CD4-positive, alpha-beta memory T cell (primary cell): ENCODE measurements around the gene RAPGEF1. TPM values are rescaled to one million over a fixed set of nuclear protein-coding genes. Genes with fewer than 3 reads are reported as not detected.
A peak's percentile ranks its signal among the peaks of the same experiment; 100 is the strongest.

Experiments used
- CTCF ChIA-PET: fragments of 350-600 bp; sonication (Branson Sonifier 250); formaldehyde crosslinking; loops from one replicate; lab custom pipeline; 2021; ENCODE audit warnings: inconsistent platforms; ENCODE audit not compliant: partially characterized antibody; lab: Charles Lee
- POLR2A ChIA-PET: fragments of 350-600 bp; sonication (Branson Sonifier 250); formaldehyde crosslinking; loops from one replicate; lab custom pipeline; 2021; ENCODE audit not compliant: partially characterized antibody; lab: Charles Lee
- DNase-seq, 5 donors: peaks; one replicate each; pipeline versions ENCODE4 v3.0.0 to v3.0.0-alpha.2; 2020 to 2022; ENCODE audit warnings: mixed read lengths in 1 of 5
- H3K27ac ChIP-seq: one replicate; pipeline ENCODE4 v1.7.0; 2013; ENCODE audit warnings: low read depth, low read length
- H3K27me3 ChIP-seq: 2 replicates; pipeline ENCODE4 v1.7.0; 2013; ENCODE audit warnings: mild to moderate bottlenecking, low read length, moderate library complexity; ENCODE audit not compliant: insufficient read depth
- H3K36me3 ChIP-seq: 2 replicates; pipeline ENCODE4 v1.7.0; 2013; ENCODE audit warnings: mild to moderate bottlenecking, low read length, moderate library complexity; ENCODE audit not compliant: insufficient read depth
- H3K4me1 ChIP-seq: 2 replicates; pipeline ENCODE4 v1.7.0; 2013; ENCODE audit warnings: mild to moderate bottlenecking, low read length, moderate library complexity; ENCODE audit not compliant: insufficient read depth
- H3K4me3 ChIP-seq, 2 donors: one replicate each; pipeline ENCODE4 v1.7.0; 2013; ENCODE audit warnings: low read length in 2 of 2, mild to moderate bottlenecking in 1 of 2
- H3K9me3 ChIP-seq, 2 donors: one replicate each; pipeline ENCODE4 v1.7.0; 2013; ENCODE audit warnings: low read length in 2 of 2, control low read depth in 1 of 2; ENCODE audit not compliant: control insufficient read depth in 1 of 2
- H3K27ac Mint-ChIP-seq, 7 donors: one replicate each; pipeline ENCODE4 v1.8.0; 2020 to 2021; ENCODE audit warnings: mixed read lengths in 7 of 7, mild to moderate bottlenecking in 6 of 7, inconsistent platforms in 3 of 7, moderate library complexity in 3 of 7
- H3K27me3 Mint-ChIP-seq, 2 donors: one replicate each; pipeline ENCODE4 v1.8.0; 2020 to 2021; ENCODE audit warnings: mixed read lengths in 2 of 2
- H3K36me3 Mint-ChIP-seq, 2 donors: one replicate each; pipeline ENCODE4 v1.8.0; 2020 to 2021; ENCODE audit warnings: mixed read lengths in 2 of 2, inconsistent platforms in 1 of 2, mild to moderate bottlenecking in 1 of 2
- H3K4me1 Mint-ChIP-seq, 4 donors: one replicate each; pipeline ENCODE4 v1.8.0; 2020 to 2021; ENCODE audit warnings: mixed read lengths in 4 of 4, mild to moderate bottlenecking in 1 of 4
- H3K4me3 Mint-ChIP-seq, 8 donors: one replicate each; pipeline ENCODE4 v1.8.0; 2020 to 2021; ENCODE audit warnings: mixed read lengths in 8 of 8, mild to moderate bottlenecking in 7 of 8, moderate library complexity in 6 of 8, inconsistent platforms in 3 of 8
- H3K9me3 Mint-ChIP-seq, 8 donors: one replicate each; pipeline ENCODE4 v1.8.0; 2020 to 2021; ENCODE audit warnings: mixed read lengths in 8 of 8, mild to moderate bottlenecking in 5 of 8, inconsistent platforms in 3 of 8, moderate library complexity in 1 of 8
- intact Hi-C: fragments of 100-400 bp; cut with micrococcal nuclease; formaldehyde crosslinking; loops from one replicate; pipeline ENCODE4 v1.15.1; 2023
- polyA plus RNA-seq, 2 donors: library from polyadenylated mRNA; unstranded; fragments of 300-500 nt; fragmentation: Illumina TruSeq; gene quantifications; one replicate each; pipeline ENCODE4 v1.2.3, GENCODE V29; 2021
- total RNA-seq, 2 experiments: library from RNA; stranded (reverse); gene quantifications; one replicate each; pipeline ENCODE4 v1.2.3, GENCODE V29; 2021

Gene RAPGEF1
- total and polyA plus RNA-seq, 4 experiments from 2014 or later, result 1.5 to 149 (median 76.2) TPM

DNA sequence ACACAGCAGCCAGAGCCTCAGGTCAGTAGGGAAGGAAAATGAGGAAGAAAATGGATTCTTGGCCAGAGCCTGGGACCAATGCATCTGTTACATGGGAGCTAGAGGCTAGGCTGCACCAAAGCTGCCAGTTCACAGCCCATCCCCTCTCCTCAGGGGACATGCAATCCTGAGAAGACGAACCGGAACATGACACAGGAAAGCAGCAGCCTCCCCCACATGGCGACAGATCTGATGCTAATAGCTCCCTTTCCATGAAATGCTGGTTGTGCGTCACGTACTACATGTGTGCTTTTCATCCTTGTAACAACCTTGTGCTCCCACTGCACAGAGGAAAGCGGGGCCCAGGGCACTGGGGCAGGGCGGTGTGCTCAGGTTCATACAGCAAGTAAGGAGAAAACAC is 127.0 kb downstream of the RAPGEF1 start:
- Histone ChIP-seq H3K4me1 (no peaks in the 10 kb centered on the region), H3K27ac (no peak overlapping the region), H3K4me3 (no peak overlapping the region), H3K9me3 (no peaks in the 10 kb centered on the region), H3K36me3 (peaks cover 64% of the 10 kb centered on the region), H3K27me3 (no peaks in the 10 kb centered on the region)
- no peak for DNase-seq
- POLR2A ChIA-PET, result no interaction called here
- Mint-ChIP-seq H3K27me3 (no peaks in the 10 kb centered on the region), H3K4me3 (no peak overlapping the region), H3K4me1 (peaks cover 0 to 14% (median 8%) of the 10 kb centered on the region in 4 donors), H3K36me3 (peaks cover 47 to 80% of the 10 kb centered on the region in 2 donors), H3K27ac (peak overlapping the region in 6 of 7 donors; percentile 19 to 84 (median 68)), H3K9me3 (no peaks in the 10 kb centered on the region)
- intact Hi-C loops, result loop anchor here (5.0 kb wide), 1 partner anchor 34 kb away; no protein-coding TSS in a partner anchor
- CTCF ChIA-PET, result no interaction called here

DNA sequence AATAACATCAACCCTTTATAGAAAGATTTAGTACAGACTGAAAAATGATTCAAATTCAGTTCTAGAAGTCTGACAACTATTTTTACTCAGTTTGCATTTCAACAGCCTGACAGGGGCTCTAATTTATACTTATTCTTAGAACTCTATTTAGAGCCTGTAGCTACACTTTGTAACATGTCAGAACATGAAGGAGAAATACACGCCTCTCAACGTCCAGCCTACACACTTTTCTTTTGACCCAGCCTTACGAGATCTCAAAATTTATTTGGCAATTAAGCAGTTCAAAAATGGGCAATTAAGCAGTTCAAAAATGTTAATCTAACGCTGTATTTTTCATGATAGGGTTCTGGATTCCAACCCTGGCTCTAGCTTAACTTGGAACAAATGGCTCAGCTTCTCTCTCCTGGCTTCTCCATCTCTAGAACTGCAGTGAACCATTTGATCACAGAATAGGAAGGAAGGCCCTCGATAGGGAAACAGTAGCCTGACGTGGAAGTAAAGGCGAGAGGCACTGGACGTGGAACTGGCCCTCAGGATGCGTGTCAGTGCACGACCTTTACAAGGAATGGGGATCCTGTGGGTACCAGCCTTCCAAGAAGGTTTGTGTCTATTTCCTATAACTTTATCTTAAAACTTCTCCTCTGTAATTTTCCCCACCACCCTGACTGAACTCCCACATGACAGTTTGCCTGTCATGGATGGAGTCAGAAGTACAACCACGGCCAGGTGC is 128.1 kb downstream of the RAPGEF1 start:
- POLR2A ChIA-PET, result interaction anchor here (1.2 kb wide), 1 partner anchor 65 kb away, joined by 3 read pairs; no protein-coding TSS in a partner anchor
- H3K27ac Mint-ChIP-seq, result peak overlapping the region in 4 of 7 donors; percentile 44 to 73 (median 52)
- H3K9me3 Mint-ChIP-seq, result no peaks in the 10 kb centered on the region
- peaks cover 0 to 18% (median 10%) of the 10 kb centered on the region in 4 donors for H3K4me1 Mint-ChIP-seq
- peaks cover 50 to 77% of the 10 kb centered on the region in 2 donors for H3K36me3 Mint-ChIP-seq
- no peaks in the 10 kb centered on the region for H3K4me1 ChIP-seq
- no peaks in the 10 kb centered on the region for H3K27me3 Mint-ChIP-seq
- no peaks in the 10 kb centered on the region for H3K27me3 ChIP-seq
- peaks cover 53% of the 10 kb centered on the region for H3K36me3 ChIP-seq
- intact Hi-C loops, result loop anchor here (5.0 kb wide), 1 partner anchor 36 kb away; no protein-coding TSS in a partner anchor
- no peak for DNase-seq
- CTCF ChIA-PET, result interaction anchor here (1.3 kb wide), 1 partner anchor 20 kb away, joined by 5 read pairs; no protein-coding TSS in a partner anchor
- no peaks in the 10 kb centered on the region for H3K9me3 ChIP-seq
- H3K4me3 Mint-ChIP-seq, result no peak overlapping the region
- H3K27ac ChIP-seq, result no peak overlapping the region
- no peak overlapping the region for H3K4me3 ChIP-seq

DNA sequence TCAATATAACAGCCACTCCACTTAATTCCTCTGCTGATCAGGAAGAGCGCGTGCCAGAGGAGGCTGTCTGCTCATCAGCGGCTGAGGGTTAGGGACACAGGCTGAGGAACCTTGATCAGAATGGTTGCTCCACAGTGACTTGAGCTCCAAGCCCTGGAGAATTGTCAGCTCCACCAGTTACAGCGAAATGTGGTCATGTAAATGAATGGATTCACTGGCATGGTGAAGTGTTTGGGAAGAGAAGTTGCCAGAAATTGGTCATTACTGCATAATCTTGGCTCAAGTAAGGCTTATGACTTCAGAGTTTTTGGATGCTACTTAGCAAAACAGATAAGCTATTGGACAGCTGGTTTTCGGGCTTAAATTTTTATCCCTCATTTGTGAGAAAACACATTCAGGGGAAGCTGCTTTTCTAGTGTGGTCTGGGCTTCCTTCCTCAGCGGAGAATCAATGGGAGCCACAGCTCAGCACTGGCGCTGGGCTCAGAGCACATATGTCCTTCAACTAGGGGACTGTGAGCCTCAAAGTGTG is 129.6 kb downstream of the RAPGEF1 start:
- H3K4me3 ChIP-seq, result no peak overlapping the region
- no peaks in the 10 kb centered on the region for H3K27me3 Mint-ChIP-seq
- POLR2A ChIA-PET, result no interaction called here
- H3K27ac ChIP-seq, result no peak overlapping the region
- H3K4me1 Mint-ChIP-seq, result peaks cover 0 to 18% (median 12%) of the 10 kb centered on the region in 4 donors
- intact Hi-C loops, result loop anchor here (5.0 kb wide), 1 partner anchor 37 kb away; no protein-coding TSS in a partner anchor
- peak overlapping the region in 1 of 8 donors; percentile 31 for H3K4me3 Mint-ChIP-seq
- H3K4me1 ChIP-seq, result no peaks in the 10 kb centered on the region
- peak overlapping the region in 5 of 7 donors; percentile 68 to 92 (median 84) for H3K27ac Mint-ChIP-seq
- no peaks in the 10 kb centered on the region for H3K27me3 ChIP-seq
- no peak for DNase-seq
- no peaks in the 10 kb centered on the region for H3K9me3 ChIP-seq
- H3K9me3 Mint-ChIP-seq, result no peaks in the 10 kb centered on the region
- H3K36me3 Mint-ChIP-seq, result peaks cover 46 to 73% of the 10 kb centered on the region in 2 donors
- peaks cover 54% of the 10 kb centered on the region for H3K36me3 ChIP-seq
- CTCF ChIA-PET, result interaction anchor here (0.8 to 0.9 kb wide), 3 partner anchors 91 to 109 kb away, joined by 3 to 4 read pairs (median 3); no protein-coding TSS in a partner anchor

DNA sequence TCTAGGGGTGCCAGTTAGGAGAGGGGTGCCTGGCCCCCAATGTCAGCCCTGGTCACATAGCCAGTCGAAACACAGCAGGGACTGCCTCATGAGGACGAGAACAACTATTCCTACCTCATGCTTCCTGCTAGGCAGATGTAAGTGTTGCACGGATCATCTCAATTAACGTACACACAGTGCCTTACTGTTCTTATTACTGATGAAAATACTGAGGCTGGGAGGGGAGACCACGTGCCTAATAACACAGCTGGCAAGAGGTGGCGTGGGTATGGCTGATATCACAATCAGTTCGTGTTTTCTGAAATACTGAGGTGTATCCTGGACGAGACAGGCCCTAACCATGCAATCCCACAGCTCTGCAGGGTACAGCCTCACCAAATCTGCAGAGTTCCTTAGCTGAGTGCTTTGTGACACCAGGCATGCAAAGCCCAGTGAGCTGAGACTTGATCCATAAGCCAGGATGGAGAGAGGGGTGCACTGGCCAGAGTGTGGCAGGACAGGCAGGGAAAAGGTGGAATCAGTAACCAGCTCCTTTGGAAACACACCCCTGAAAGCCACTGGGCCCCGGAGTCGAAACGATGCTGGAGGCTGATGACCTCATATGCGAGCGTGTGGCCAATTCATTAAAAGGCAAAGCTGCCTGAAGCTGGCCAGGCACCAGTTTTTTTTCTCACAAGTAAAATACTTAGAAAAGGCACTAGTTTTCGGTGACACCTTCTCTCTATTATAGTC is 130.6 kb downstream of the RAPGEF1 start:
- DNase-seq, result no peak
- intact Hi-C loops, result no loop called here
- no peak overlapping the region for H3K4me3 ChIP-seq
- no peaks in the 10 kb centered on the region for H3K9me3 ChIP-seq
- Mint-ChIP-seq H3K27ac (peak overlapping the region in 4 of 7 donors; percentile 6 to 86 (median 38)), H3K4me3 (no peak overlapping the region), H3K4me1 (peaks cover 0 to 18% (median 13%) of the 10 kb centered on the region in 4 donors), H3K36me3 (peaks cover 52 to 76% of the 10 kb centered on the region in 2 donors), H3K9me3 (no peaks in the 10 kb centered on the region), H3K27me3 (no peaks in the 10 kb centered on the region)
- peaks cover 62% of the 10 kb centered on the region for H3K36me3 ChIP-seq
- H3K4me1 ChIP-seq, result no peaks in the 10 kb centered on the region
- H3K27me3 ChIP-seq, result no peaks in the 10 kb centered on the region
- CTCF ChIA-PET, result interaction anchor here (0.6 to 1.2 kb wide), 5 partner anchors 14 to 129 kb away, joined by 3 to 4 read pairs (median 3); no protein-coding TSS in a partner anchor
- POLR2A ChIA-PET, result no interaction called here
- H3K27ac ChIP-seq, result no peak overlapping the region

DNA sequence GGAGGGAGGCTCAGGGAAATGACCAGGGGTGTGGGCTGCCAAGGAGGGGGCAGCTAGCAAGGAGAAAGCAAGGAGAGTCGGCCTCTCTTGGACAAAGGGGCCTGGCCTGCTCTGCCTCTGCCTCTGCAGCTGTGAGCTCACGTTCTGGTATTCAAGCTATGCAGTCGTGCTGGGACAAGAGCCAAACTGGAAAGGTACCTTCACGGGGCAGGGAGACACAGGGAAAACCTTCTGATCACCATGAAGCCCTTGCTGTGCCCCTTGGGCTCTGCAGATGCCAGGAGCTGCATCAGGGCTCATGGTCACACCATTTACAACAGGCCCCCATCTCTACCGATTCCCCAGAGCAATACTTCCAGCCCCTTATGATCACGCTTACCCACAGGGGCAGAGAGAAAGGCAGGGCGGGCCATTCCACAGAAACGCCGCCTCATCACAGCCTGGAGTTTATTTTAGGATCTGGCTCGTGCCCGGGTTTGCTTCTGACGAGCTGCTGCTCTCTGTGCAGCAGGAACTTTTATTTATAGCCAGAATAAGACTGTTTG is 131.3 kb downstream of the RAPGEF1 start:
- Mint-ChIP-seq H3K27ac (peak overlapping the region in 4 of 7 donors; percentile 29 to 67 (median 58)), H3K4me3 (no peak overlapping the region), H3K4me1 (peaks cover 0 to 17% (median 11%) of the 10 kb centered on the region in 4 donors), H3K9me3 (peaks cover 0 to 2% (median 0%) of the 10 kb centered on the region in 8 donors), H3K36me3 (peaks cover 53 to 76% of the 10 kb centered on the region in 2 donors), H3K27me3 (no peaks in the 10 kb centered on the region)
- intact Hi-C loops, result no loop called here
- CTCF ChIA-PET, result interaction anchor here (0.6 to 1.2 kb wide), 3 partner anchors 14 to 127 kb away, joined by 3 to 4 read pairs (median 3); no protein-coding TSS in a partner anchor
- H3K4me3 ChIP-seq, result no peak overlapping the region
- no peaks in the 10 kb centered on the region for H3K4me1 ChIP-seq
- DNase-seq, result no peak
- H3K27ac ChIP-seq, result no peak overlapping the region
- peaks cover 66% of the 10 kb centered on the region for H3K36me3 ChIP-seq
- no peaks in the 10 kb centered on the region for H3K27me3 ChIP-seq
- H3K9me3 ChIP-seq, result no peaks in the 10 kb centered on the region
- POLR2A ChIA-PET, result no interaction called here

DNA sequence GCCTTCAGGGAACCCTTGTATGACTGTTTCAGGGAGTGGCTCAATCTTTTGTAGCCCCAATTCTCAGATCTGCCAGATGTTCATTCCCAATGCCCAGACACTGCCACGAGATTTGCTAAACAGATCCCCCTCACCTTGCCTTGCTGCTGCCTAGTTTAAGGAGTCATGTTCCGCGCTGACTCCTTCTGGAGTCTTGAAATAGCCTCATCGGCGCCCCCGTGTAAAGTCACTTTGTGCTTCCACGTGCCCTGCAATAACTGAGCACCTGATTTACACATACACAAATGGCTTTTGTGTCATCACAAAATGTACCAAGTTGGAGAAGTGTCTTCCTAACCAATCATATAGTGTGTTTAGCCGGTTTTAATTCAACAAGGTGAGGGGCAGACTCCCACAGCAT is 132.3 kb downstream of the RAPGEF1 start:
- Mint-ChIP-seq H3K27me3 (no peaks in the 10 kb centered on the region), H3K36me3 (peaks cover 49 to 74% of the 10 kb centered on the region in 2 donors), H3K4me3 (no peak overlapping the region), H3K4me1 (peaks cover 0 to 13% (median 7%) of the 10 kb centered on the region in 4 donors), H3K27ac (peak overlapping the region in 6 of 7 donors; percentile 9 to 84 (median 46)), H3K9me3 (peaks cover 0 to 2% (median 0%) of the 10 kb centered on the region in 8 donors)
- Histone ChIP-seq H3K4me1 (no peaks in the 10 kb centered on the region), H3K27ac (no peak overlapping the region), H3K4me3 (no peak overlapping the region), H3K27me3 (no peaks in the 10 kb centered on the region), H3K9me3 (no peaks in the 10 kb centered on the region), H3K36me3 (peaks cover 67% of the 10 kb centered on the region)
- intact Hi-C loops, result no loop called here
- CTCF ChIA-PET, result no interaction called here
- DNase-seq, result no peak
- POLR2A ChIA-PET, result no interaction called here
